NOMO-1 treated with DMSO at 0.1 percent for 48 hours (cell line): ENCODE measurements around the gene MDM1.

Experiments used
- DNase-seq: peaks from one replicate; lab custom pipeline; 2025; ENCODE audit not compliant: unreplicated experiment; lab: John Stamatoyannopoulos, UW

Gene MDM1

DNA sequence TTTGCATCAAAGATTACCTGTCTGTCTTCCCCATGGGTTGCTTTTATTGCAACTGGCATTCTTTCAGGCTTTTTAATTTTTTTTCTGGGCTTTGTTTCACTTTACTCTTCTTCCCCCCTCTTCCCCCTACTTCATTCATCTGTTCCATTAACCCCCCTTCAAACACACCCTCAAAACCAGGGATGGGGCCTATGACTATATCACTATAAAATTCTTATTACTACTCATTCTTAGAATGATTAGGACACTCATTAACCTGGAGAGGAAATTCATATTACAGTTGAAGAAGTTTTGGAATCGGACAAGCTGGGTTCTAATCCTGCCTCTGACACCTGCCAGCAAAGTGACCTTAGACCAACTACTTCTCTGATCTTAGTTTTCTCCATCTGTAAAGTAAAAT is 24.8 kb upstream of the MDM1 start:
- DNase-seq, result no peak

DNA sequence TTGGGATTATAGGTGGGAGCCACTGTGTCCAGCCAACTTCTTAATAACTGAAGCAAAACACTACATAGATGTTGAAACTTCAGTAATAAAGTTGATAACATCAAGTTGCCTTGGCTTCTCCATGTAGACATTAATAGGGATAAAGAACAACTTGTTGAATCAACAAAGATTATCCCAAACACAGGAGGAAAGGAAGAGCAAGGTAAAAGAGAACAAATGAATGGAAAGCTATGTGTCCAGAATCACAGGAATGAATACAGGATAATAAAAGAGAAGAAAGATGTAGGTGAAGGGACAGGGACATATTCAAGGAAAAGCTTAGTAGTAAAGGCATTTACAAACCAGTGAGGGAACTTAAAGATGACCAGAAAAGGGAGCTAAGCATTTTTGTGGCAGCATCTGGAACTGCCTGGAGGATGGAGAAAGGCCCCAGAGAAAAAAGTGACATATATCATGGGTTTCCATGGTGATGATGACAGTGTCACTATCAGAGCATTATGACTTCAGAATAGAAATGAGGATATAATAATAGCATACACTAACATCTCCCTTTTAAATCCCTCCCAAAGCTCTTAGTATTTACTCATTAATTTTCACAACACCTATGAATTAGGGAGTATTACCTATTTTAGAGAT is 24.0 kb upstream of the MDM1 start:
- no peak for DNase-seq

DNA sequence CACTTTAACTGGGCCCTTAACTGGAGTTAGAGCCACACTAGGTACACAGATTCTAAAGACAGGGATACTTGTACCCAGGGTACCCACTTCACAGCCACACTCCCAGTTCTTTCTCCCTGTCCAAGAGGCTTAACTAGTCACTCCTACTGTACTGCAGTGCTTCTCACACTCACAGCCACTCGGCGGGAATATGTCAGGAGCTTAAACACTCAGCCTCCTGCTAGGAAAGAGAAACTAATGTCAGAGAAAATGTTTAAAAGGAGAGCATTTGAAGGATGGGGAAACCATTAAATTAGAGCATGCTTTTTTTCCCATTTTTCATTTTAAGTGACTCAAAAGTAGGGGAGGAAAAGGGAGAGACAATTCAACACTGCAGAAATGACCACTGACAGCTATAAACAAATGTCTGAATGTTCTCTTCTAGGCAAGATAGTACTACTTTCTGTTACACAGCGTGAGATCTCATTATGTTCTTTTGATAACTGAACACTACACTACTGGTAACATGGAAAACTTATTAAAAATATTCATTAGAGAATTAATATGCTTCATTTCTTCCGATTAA is 22.9 kb upstream of the MDM1 start:
- DNase-seq, result no peak

DNA sequence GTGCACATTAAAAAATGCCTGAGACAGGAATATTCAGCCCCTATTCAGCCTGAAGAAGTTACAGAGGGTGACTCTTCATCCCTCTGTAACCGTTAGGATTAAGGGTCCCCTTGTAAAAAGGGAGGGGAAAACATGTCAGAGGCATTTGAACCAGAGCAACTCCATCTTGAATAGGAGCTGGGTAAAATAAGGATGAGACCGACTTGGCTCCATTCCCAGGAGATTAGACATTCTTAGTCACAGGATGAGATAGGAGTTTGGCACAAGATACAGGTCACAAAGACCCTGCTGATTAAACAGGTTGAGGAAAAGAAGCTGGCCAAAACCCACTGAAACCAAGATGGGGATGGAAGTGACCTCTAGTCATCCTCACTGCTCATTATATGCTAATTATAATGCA is 19.9 kb upstream of the MDM1 start:
- DNase-seq, result no peak

DNA sequence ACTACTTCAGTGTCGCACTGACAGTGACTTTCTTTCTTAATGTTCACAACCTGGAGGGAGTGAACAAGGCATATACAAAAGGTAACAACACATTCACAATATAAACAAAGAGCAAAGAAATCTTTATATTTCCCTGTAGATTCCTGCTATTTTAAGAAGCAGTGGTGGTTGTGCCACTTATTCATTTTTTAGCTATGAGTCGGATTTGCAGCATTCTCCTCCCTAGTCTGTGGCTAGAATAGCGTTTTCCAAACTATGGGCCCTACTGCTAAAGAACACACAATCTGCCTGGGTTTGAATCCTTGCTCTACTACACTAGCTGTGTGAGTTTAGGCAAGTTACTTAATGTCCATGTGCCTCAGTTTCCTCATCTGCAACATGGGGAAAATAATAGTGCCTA is 18.6 kb upstream of the MDM1 start:
- DNase-seq, result no peak

DNA sequence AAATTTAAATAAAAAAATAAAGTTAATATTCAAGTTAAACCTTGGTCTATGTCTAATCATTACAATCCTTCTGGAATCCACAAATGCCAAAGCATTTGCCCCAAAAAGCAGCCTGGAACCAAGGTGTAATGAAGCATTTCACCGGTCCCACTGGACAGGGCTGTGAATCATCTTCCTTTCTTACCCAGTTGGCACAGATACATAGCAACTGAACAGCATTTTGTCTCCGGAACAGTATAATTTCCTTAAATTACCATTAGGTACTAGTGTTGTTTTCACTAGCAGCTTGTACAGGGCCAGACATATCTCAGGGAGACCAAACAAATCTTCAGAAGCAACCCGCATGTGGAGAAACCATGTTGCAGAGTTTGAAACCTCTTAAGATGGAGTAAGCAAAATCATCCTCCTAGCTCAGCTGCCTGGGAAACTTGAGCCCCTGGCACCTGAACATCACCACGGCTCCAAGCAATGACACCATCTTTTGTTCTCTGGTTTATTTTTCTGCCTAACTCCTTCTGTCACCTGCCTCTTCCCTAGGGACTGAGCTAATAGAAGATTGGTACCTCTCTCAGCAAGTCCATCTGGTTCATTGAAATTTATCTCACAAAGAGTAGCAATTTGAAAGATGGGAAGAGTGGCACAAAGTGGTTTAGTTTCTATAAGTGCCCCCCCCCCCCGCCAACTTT is 17.9 kb upstream of the MDM1 start:
- DNase-seq, result no peak

DNA sequence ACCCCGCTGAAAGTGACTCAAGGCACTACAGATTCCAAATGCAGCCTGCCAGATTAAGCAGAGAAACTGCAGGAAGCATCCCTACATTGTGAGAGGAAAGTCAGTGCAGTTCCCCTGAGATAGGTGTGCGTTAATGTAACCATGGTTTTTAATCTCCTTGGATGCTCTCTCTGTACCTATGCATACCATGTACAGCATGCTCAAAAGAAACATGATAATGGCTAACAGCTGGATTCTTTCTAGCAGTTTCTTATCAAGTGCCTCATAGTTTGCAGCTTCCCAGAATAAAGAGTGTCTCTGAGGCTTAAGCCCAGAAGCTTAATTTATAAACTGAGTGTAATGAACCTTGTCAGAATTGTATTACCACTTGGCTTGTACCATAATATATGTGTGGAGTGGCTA is 17.1 kb upstream of the MDM1 start:
- no peak for DNase-seq

DNA sequence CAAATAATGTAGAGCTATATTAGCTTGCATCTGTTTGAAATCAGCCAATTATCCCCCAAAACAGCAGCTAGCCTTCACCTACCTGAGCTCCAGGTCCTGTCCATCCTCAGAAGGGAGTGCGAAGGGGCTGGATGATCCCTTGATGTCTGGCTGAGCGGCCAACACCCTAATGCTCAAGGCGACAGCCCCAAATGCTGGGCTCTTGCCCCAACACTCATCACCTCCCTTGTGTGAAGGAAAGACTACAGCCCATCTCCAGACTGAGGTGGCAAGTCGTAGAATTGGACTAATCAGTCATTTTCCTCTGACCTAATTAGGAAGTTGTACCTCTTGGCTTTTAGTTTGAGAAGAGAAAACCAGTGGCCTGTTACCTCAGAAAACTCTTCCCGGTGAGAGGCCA is 16.3 kb upstream of the MDM1 start:
- DNase-seq, result no peak

DNA sequence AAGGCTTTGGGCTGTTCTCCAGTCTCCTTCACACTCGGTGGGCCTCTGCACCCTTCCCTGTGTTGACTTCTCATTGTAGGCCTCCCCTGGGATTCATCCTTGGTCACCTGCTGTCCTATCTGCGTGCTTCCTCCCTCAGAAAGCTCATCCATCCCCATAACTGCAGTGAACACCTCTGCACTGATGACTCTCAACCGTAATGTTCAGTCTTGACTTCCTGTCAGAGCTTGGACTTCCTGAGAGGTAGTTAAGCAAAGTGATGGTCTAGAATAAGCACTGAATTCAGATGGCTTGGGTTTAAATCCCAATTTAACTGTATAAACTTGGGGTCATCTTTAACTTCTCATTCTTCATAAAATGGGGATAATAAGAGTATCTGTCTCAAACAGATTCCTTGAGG is 13.6 kb upstream of the MDM1 start:
- no peak for DNase-seq

DNA sequence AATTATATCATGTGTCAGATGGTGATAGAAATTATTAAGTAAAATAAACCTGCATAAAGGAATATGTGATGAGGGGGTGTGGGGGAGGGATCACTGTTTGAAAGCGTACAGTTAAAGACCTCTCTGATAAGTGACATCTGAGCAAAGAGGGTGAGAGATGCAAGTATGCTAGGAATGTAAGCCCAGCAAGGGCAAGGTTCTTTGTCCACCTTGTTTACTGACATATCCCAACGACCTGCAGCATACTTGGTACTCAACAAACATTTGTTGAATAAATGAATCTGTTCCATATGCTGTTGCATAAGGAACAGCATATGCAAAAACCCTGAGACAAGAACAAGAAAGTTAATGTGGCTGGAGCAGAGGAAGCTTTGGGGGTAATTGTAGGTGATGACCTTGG is 12.0 kb upstream of the MDM1 start:
- DNase-seq, result no peak

DNA sequence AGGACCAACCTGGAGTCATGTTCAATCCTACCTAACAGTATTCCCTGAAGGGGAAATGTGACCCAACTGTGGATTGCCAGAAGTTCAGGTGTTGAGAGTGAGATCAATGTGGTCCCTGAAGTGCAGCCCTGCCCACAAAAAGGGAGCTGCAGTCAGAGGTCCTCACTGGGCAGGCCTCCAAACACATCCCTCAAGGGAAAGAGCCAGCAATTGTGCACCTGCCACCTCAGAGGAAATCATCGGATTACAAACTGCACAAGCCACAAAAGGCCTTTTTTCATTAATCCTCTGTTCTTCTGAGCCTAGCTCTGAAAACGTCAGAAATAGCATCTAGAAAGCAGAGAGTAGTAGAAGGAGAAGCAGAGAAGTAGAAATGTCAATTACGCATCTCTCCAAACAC is 10.8 kb upstream of the MDM1 start:
- no peak for DNase-seq

DNA sequence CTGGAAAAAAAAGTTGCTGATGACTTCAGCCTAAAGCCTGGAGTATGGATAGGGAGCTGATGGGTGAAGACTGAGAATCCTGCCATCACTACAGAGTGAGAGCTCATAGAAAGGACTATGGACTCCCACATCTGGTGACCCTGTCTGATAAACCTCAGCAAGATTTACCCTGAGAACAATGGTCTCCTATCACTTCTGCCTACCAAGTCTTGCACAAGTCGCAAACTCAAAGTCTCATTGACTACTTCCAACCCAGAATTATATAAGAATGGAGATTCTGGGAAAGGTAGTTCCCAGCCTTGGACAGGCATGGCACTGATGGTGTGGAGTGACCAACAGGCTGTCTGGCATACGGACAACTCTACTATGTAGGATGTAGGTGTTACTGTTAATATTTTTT is 9.7 kb upstream of the MDM1 start:
- DNase-seq, result no peak

DNA sequence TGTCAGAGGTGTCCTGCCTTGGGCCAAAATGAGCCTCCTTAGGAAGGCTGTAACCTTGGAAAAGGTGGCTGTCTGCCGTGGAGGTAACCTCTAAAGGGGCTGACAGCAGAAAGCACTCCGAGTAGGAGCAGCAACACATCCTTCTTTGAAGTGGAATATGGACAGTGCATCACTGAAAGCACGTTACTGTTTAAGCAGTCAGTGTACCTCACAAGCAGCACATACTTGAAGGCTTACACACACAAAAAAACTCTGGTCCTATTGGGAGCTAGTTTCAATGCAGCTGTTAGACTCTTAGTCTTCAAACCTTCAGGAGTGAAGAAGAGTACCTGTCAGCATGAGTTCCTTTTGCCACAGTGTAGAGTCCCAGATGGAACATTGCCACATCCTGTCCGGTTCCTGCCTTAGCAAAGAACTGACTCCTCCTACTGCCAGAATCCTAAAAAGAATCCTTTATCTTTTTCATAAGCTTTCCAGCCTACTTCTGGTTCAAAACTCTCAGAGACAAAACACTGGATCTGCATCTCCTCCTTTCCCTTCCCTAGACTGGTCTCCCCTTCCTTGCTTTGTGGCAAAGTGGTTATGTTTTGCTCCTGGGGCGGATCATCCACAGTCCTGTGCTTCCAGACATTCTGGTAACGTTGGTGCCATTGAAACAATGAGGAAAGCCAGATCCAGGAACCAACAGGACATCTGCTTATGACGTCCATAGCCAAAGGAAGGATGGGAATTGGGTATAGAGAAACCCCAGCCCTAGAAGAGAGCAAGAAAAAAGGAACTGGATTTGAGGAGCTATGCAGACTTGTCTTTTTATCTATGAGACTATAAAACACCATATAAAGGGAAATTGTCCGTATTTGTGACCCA is 8.5 kb upstream of the MDM1 start:
- DNase-seq, result no peak

DNA sequence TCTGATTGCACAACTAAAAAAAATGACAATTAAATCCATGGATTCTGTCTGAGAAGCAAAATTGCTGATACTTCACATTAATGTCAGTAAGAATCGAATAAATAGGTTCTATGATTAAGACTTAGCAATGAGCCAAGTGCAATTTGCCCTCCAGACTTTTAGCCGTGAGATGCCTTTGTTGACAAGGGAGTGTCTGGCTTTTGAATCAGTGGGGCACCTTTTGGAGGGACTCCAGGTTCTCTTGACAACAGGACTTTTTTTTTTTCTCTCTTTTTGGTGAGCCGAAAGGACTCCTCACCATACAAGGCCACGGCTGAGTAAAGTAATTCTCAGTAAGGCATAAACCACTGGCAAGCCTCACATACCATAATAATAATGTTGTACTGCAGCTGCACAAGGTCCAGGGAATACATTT is 4.7 kb upstream of the MDM1 start:
- no peak for DNase-seq

DNA sequence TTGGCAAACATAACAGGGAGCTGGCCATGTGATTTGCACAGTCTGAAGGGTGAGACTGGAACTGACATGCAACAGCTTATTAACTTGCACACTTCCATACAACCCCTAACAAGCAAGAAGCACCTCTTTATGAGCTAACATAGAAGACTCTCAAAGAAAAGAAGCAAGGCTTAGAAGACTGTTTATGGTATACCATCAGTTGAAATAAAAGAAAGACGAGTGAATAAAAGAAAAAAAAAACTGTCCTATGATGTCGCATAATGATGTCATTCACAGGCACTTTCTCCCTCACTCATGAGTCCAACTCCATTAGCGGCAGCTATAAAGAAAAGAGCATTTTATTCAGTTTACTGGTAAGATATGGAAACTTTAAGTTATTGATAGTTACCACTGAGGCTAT is 3.3 kb upstream of the MDM1 start:
- DNase-seq, result no peak

DNA sequence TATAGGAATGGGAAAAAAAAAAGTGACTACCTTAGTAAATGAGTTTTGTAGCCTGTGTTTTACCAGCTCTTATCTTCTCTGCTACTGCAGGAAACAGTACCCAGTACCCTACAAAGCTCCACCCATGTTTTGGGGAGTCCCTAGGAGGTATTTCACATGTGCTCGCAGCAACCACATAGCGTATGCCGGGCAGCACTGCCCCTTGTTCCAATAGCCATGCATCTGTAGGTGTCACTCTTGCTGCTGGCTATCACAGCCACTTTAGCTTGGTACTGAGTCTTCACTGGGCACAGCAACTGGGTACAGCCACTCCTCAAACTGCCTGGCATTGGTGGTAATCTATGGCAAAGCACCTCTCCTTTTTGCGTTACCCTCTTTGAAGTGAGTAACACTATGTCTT is 2.0 kb upstream of the MDM1 start:
- no peak for DNase-seq

DNA sequence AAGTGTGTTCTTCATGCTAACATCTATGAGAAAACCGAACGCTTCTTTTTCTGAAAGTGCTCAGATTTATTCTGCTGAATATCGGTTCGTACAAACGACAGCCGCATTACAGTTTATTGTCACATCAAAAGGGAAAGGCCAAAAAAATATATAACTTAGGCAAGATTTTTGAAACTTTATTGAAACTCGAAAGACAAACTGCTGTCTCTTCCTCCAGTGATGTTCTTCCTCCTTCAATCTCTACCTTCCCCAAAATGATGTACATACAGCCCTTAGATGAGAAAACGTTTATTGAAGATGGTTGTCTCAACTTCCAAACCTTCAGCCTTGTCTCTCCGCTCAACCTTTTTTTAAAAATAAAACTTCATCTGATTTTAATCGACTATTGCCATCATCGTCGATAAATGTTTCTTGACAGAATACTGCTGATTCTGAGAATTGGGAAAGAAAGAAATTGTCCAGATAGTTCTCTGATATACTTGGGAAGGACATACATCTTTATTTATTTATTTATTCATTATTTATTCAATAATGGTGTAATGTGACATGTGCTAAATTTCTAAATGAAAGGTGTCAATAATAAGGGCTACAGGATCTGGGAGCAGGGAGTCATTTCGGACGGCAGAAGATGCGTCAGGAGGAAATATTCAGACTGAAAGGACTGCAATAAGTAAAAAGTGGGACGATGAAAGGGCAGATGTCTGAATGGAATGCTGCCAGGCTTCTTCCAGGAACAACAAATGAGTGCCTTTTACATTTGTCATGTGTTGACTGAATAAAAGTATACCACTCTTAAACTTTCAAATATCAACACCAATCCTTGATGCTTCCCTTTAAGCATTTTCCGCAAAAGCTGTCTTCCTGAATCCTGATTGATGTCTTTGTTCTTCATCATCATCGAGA is 817 bp upstream of the MDM1 start:
- DNase-seq, result peak; percentile 44

DNA sequence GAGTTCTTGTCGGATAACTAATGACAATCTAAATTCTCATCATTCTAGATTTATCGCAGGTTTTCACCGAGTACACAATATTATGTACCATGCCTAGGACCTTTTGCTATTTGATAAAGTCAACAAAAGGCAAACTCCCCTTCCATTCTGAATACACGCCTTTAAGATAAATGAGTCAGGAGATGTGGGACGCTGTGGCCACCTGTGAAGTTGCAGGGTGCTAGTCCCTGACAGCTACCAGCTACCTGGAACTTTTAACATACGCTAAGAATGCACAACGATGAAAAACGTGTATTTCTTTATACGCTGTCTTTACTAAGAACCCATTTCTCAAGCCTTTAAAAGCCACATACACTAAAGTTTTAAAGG is 678 bp downstream of the MDM1 start:
- DNase-seq, result no peak

DNA sequence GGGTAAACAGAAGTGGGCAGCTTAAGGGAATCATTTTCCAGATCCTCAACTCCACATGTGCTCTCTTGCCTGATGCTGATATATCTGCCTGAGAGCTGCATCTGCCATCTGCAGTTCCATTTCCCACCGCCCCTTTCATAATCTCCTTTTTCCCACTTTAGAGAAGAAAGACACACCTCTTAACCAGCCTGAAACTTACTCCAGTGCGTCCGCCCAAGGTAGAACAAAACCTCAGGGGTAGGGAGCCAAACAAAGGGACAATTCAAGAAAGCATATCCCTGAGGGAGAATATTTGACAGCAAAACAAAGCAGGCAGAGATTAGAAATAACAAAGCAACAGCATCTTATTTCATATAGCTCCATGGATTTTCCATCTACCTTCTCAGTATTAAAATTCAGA is 4.3 kb downstream of the MDM1 start:
- no peak for DNase-seq

DNA sequence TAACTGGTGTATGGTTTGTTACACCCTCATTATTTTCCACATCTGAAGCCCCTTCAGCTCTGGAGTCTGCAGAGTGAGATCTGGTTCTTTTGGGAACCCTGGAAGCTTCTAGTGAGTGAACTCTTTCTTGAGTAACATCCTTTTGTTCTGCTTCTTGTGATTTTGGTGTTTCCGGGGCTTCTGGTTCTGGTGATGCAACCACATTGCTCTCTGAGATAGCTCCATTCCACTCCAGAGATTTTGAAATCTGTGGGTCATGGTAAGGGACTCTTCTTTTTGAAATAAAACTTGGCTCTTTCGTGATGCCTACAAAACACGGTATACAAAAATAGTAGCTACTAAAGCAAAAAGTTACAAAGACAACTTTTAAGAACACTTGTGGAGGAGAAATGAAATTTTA is 5.4 kb downstream of the MDM1 start:
- DNase-seq, result no peak

DNA sequence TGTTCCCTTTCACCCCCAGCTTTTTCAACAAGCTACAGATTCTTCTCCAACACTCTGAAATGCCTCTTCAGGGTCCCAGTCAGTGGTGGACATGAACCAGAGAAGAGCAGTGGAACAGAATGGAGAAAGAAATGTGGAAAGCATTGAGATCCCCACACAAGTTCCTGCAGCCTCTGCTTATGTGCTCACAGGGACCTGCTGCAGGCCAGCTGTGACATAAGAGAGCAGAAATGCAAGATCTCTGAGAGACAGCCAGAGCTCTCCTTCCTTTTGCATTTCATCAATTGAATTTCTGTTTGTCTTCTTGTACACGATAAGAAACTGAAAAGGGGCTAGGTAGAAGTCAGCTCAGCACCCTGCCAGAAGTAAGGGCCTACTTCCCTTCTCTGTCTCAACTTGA is 6.2 kb downstream of the MDM1 start:
- no peak for DNase-seq
